GM18951 (cell line): ENCODE results near the gene ARHGAP6.

Source experiments
- POLR2A ChIP-seq: IDR thresholded peaks from 4 replicates; pipeline ENCODE4 v1.6.1; 2011; ENCODE audit warnings: mild to moderate bottlenecking; ENCODE audit not compliant: insufficient read length, insufficient read depth; ENCODE audit errors: extremely low read depth
- in situ Hi-C: fragments of 300-500 bp; cut with MboI; formaldehyde crosslinking; loops from one replicate; pipeline ENCODE4 v1.12.0; 2022; ENCODE audit warnings: low sequenced_read_pairs, mixed read lengths, inconsistent platforms; ENCODE audit not compliant: unreplicated experiment

Gene ARHGAP6

GRCh38 chrX:11197671-11198070 is 468.0 kb downstream of the ARHGAP6 start:
- TF ChIP-seq POLR2A = no peak
- in situ Hi-C loops = no loop called here

GRCh38 chrX:11196476-11196875 is 469.2 kb downstream of the ARHGAP6 start:
- in situ Hi-C loops = no loop called here
- no peak for TF ChIP-seq POLR2A

GRCh38 chrX:11193035-11193469 is 472.7 kb downstream of the ARHGAP6 start:
- TF ChIP-seq POLR2A = no peak
- in situ Hi-C loops = no loop called here

DNA sequence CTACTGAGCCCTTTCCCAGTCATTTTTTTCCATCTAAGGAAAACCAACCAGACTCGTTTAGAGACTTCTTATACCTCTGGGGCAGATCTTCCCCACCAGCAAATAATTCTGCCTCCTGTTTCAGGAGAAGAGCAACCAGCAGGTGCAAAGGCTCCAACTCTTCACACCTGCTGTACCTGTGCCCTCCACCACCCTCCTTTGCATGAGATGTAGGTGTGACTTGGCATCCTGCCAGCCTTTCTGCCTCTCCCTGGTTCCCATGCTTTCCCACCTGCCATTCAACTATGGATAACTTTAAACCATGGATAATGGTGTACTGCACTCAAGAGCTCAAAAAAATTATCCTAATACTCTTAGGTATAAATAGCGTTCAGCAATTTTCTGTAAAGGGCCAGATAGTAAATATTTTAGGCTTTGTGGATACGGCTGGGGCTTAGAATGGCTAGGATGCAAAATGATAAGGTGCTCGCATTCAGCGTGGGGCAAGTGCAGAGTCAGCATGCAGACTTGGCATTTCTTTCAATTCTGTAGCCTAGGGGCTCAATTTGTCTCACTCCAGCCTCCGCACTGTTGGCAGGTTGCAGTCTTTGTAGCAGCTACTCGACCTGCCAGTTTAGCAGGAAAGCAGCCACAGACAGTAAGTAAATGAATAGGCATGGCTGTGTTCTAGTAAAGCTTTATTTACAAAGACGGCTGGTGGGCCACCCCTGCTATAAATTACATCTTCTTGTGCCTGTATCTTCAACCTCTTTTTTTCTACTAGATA is 474.8 kb downstream of the ARHGAP6 start:
- no peak for TF ChIP-seq POLR2A
- in situ Hi-C loops = no loop called here

- TF ChIP-seq POLR2A = no peak
- in situ Hi-C loops = no loop called here
These were observed 476.6 kb downstream of the ARHGAP6 start for GRCh38 chrX:11189097-11189496.

- TF ChIP-seq POLR2A = no peak
- in situ Hi-C loops = no loop called here
These were observed 477.1 kb downstream of the ARHGAP6 start for GRCh38 chrX:11188664-11189063.

DNA sequence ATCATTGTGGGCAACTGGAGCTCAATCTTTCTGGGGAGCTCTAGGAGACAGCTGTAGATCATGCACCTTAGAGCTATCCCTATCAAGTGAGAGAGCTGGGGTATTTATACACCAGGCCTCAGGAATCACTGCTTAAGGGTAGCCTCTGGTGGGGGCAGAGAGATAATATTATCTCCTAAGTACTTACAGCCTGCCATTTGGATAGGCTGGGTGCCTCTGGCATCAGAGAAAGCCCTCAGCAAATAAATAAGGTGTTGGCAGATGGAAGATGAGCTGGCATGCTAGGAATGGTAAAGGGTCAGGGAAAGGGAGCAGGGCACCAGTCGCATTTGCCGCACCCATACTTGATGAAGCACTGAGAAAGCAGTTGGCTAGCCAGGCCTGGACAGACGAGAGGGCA is 478.7 kb downstream of the ARHGAP6 start:
- no peak for TF ChIP-seq POLR2A
- in situ Hi-C loops = no loop called here

DNA sequence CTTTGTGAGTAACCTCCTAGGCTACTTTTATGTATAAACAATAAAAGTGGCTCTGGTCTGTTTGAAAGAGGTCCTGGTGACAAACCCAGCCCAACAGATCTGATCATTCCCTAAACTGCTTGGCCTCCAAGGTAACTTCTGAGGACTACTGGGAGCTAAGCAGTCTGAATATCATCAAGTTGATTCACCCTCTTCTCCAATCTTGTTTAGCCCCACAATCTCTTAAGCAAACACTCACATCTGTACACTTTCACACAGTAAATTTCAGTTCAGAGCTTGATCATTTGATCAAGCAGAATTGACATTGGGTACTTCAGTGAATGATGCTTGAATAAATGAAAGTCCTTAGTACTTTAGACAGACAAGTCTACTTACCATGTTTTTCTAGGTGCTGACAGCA is 479.9 kb downstream of the ARHGAP6 start:
- in situ Hi-C loops = no loop called here
- TF ChIP-seq POLR2A = no peak

GRCh38 chrX:11180571-11180970 is 485.1 kb downstream of the ARHGAP6 start:
- in situ Hi-C loops = no loop called here
- TF ChIP-seq POLR2A = no peak

GRCh38 chrX:11172415-11172814 is 493.3 kb downstream of the ARHGAP6 start:
- no peak for TF ChIP-seq POLR2A
- in situ Hi-C loops = no loop called here

DNA sequence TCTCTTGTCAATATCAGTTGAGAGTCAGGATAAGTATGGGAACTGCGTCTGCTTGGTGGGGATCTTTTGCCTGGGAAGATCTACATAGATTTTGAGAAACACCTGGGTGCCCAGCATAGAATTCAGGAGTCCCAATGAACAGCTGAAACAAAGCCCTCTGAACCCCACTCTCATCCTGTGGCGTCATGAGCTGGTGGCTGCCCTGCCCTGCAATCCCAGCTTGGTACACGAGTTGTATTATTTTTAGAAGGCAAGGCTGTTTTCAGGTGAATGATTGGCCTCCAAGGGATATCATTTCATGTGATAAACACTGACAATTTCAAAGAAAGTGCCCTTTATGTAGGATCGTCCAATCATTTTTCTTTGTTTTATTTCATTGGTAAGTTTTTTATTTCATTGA is 493.8 kb downstream of the ARHGAP6 start:
- in situ Hi-C loops = no loop called here
- TF ChIP-seq POLR2A = no peak

DNA sequence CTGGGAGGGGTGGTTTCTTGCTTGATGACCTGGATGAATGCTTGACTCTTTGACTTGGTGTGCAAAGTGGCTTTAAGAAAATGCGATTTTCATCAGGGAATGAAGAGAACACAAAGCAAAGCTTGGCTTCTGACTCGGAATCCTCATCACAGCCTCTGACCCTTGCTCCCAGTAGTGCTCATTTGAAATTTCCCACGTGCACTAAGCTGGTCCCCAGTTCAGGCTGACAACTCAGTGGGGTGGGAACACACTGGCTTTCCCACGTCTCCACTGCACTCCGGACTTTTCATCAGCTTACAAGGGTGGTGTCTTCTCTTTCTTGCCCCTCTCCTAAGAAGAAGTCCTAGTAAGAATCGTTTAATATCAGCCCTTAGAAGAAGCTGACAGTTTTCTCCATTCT is 501.3 kb downstream of the ARHGAP6 start:
- no peak for TF ChIP-seq POLR2A
- in situ Hi-C loops = no loop called here

GRCh38 chrX:11159149-11159548 is 506.6 kb downstream of the ARHGAP6 start:
- in situ Hi-C loops = no loop called here
- TF ChIP-seq POLR2A = no peak

DNA sequence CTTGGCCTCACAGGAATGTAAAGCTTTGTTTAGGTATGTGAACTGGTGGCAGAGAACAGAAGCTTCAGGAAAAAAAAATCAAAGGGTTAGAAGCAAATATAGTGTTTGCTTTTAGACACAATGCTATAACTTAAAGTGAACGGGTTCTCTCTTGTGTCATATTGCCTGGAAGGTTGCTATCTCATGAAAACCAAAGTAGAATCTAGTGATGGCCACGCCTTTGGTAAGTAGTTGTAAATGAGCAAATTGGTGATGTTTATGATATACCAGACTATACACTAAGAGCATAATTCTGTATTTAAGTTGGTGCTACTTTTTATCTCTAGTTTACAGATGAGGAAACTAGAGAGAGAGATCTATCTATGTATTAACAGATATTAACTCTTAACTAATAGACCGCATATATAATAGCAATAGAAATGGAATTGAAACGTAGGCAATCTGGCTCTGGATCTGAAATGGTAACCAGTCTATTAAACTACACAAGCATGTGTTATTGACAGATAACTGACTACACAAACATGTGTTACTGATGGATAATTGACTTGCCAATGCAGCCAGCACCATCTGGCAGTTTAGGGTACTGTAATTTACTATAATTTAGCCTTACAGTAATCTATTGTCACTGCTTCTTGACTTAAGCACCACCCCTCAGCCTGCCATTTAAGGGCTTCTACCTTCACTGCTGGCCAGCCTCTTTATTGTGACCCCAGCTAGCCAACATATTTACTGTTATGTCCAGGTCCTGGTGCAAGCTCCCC is 513.7 kb downstream of the ARHGAP6 start:
- TF ChIP-seq POLR2A = no peak
- in situ Hi-C loops = no loop called here
